PC-9 (cell line): ENCODE measurements around the gene GPC5. TPM values are rescaled to one million over a fixed set of nuclear protein-coding genes. Genes with fewer than 3 reads are reported as not detected.

ENCODE experiments used
- BruUV-seq: library from RNA; stranded (reverse); fragments of 400-500 nt; replicated peaks from 2 replicates; lab custom pipeline; 2021; lab: Mats Ljungman, UMichigan
- CTCF ChIA-PET: fragments of 300-600 bp; sonication (Branson Sonifier 250); formaldehyde crosslinking; loops from one replicate; lab custom pipeline; 2022; ENCODE audit warnings: antibody characterized with exemption; lab: Charles Lee
- POLR2A ChIA-PET: fragments of 300-600 bp; sonication (Branson Sonifier 250); formaldehyde crosslinking; loops from one replicate; lab custom pipeline; 2022; ENCODE audit warnings: antibody characterized with exemption; ENCODE audit not compliant: unreplicated experiment; lab: Charles Lee
- DNase-seq, 2 experiments: peaks; one replicate each; pipeline versions ENCODE4 v3.0.0 to v3.0.0-alpha.2; 2015 to 2022; ENCODE audit warnings: mixed read lengths in 1 of 2
- H2AFZ ChIP-seq: fragments of 200-600 bp; sonication (generic); 2 replicates; pipeline ENCODE4 v1.8.1; 2017; ENCODE audit warnings: antibody characterized with exemption
- H3F3A ChIP-seq: fragments of 200-600 bp; sonication (generic); 2 replicates; pipeline ENCODE4 v1.8.1; 2017; ENCODE audit warnings: antibody characterized with exemption, mild to moderate bottlenecking, low read depth; ENCODE audit not compliant: insufficient read depth
- H3K27ac ChIP-seq: fragments of 200-600 bp; sonication (generic); 2 replicates; pipeline ENCODE4 v1.6.1; 2016; ENCODE audit warnings: mixed run types
- H3K27me3 ChIP-seq: fragments of 200-600 bp; sonication (generic); 2 replicates; pipeline ENCODE4 v1.6.1; 2016; ENCODE audit warnings: low read depth, mixed run types; ENCODE audit not compliant: insufficient read depth
- H3K36me3 ChIP-seq: fragments of 200-600 bp; sonication (generic); 2 replicates; pipeline ENCODE4 v1.6.1; 2016; ENCODE audit warnings: low read depth, mixed run types
- H3K4me1 ChIP-seq: fragments of 200-600 bp; sonication (generic); replicated peaks from 2 replicates; pipeline ENCODE4 v1.6.1; 2016; ENCODE audit warnings: mixed run types; ENCODE audit not compliant: insufficient read depth
- H3K4me2 ChIP-seq: fragments of 200-600 bp; sonication (generic); 2 replicates; pipeline ENCODE4 v1.6.1; 2017; ENCODE audit warnings: mixed run types
- H3K4me3 ChIP-seq: fragments of 200-600 bp; sonication (generic); 2 replicates; pipeline ENCODE4 v1.6.1; 2016; ENCODE audit warnings: mixed run types
- H3K79me2 ChIP-seq: fragments of 200-600 bp; sonication (generic); 2 replicates; pipeline ENCODE4 v1.6.1; 2017; ENCODE audit warnings: low read depth, mixed run types
- H3K9me2 ChIP-seq: fragments of 200-600 bp; sonication (generic); 2 replicates; pipeline ENCODE4 v1.8.1; 2017; ENCODE audit warnings: mild to moderate bottlenecking; ENCODE audit not compliant: insufficient read depth
- H3K9me3 ChIP-seq: fragments of 200-600 bp; sonication (generic); 2 replicates; pipeline ENCODE4 v1.8.1; 2016; ENCODE audit warnings: low read depth; ENCODE audit not compliant: insufficient read depth
- H4K20me1 ChIP-seq: fragments of 200-600 bp; sonication (generic); 2 replicates; pipeline ENCODE4 v1.8.1; 2017; ENCODE audit not compliant: insufficient read depth
- CTCF ChIP-seq: fragments of 200-600 bp; sonication (generic); conservative IDR thresholded peaks from 2 replicates; pipeline ENCODE4 v1.6.1; 2017; ENCODE audit warnings: mixed run types, antibody characterized with exemption, mild to moderate bottlenecking, moderate library complexity
- EZH2 ChIP-seq: fragments of 200-600 bp; sonication (generic); IDR thresholded peaks from 2 replicates; pipeline ENCODE4 v1.8.0; 2017; ENCODE audit warnings: antibody characterized with exemption, low read depth
- intact Hi-C: fragments of 100-400 bp; cut with micrococcal nuclease; formaldehyde crosslinking; loops from one replicate; pipeline ENCODE4 v1.10.0; 2022; ENCODE audit not compliant: unreplicated experiment
- total RNA-seq: library from RNA; stranded (reverse); gene quantifications from 2 replicates; pipeline ENCODE4 v1.2.3, GENCODE V29; 2021

GPC5 gene
- total RNA-seq, 1 experiment from 2014 or later, result not detected

GRCh38 chr13:91739751-91740150 is 341.3 kb downstream of the GPC5 start:
- no TSS peak for BruUV-seq
- H4K20me1 ChIP-seq, result no peaks in the 10 kb centered on the region; the same call in 1 of the 2 replicates
- H3K27me3 ChIP-seq, result no peaks in the 10 kb centered on the region
- ChIA-PET POLR2A (no interaction called here), CTCF (interaction anchor here (0.6 kb wide), 1 partner anchor 693 kb away, joined by 7 read pairs; no protein-coding TSS in a partner anchor)
- H3K79me2 ChIP-seq, result no peaks in the 10 kb centered on the region
- TF ChIP-seq EZH2 (no peak), CTCF (no peak)
- H3F3A ChIP-seq, result no peaks in the 10 kb centered on the region
- H3K9me3 ChIP-seq, result no peaks in the 10 kb centered on the region
- H3K4me3 ChIP-seq, result no peak overlapping the region
- no peak for DNase-seq
- no peaks in the 10 kb centered on the region for H3K9me2 ChIP-seq
- intact Hi-C loops, result no loop called here
- H3K27ac ChIP-seq, result no peak overlapping the region
- no peaks in the 10 kb centered on the region for H3K4me1 ChIP-seq
- H3K36me3 ChIP-seq, result no peaks in the 10 kb centered on the region
- no peak overlapping the region for H3K4me2 ChIP-seq
- H2AFZ ChIP-seq, result no peak overlapping the region

- Histone ChIP-seq H3F3A (no peaks in the 10 kb centered on the region), H3K9me3 (no peaks in the 10 kb centered on the region), H3K27me3 (no peaks in the 10 kb centered on the region), H3K4me3 (no peak overlapping the region), H2AFZ (no peak overlapping the region), H3K4me1 (no peaks in the 10 kb centered on the region), H3K9me2 (no peaks in the 10 kb centered on the region), H3K79me2 (no peaks in the 10 kb centered on the region), H3K27ac (no peak overlapping the region), H3K4me2 (no peak overlapping the region), H3K36me3 (no peaks in the 10 kb centered on the region), H4K20me1 (no peaks in the 10 kb centered on the region; the same call in 1 of the 2 replicates)
- DNase-seq, result no peak
- no peak for TF ChIP-seq CTCF
- TF ChIP-seq EZH2, result no peak
- no TSS peak for BruUV-seq
- ChIA-PET CTCF (no interaction called here), POLR2A (no interaction called here)
- intact Hi-C loops, result no loop called here
These were observed 342.3 kb downstream of the GPC5 start for GRCh38 chr13:91740756-91741155.

GRCh38 chr13:91741925-91742324 is 343.5 kb downstream of the GPC5 start:
- Histone ChIP-seq H3K27ac (no peak overlapping the region), H3K36me3 (no peaks in the 10 kb centered on the region), H3K27me3 (no peaks in the 10 kb centered on the region), H3K4me3 (no peak overlapping the region), H4K20me1 (no peaks in the 10 kb centered on the region), H3K4me1 (no peaks in the 10 kb centered on the region), H3F3A (no peaks in the 10 kb centered on the region), H3K79me2 (no peaks in the 10 kb centered on the region), H3K4me2 (no peak overlapping the region), H2AFZ (no peak overlapping the region), H3K9me2 (no peaks in the 10 kb centered on the region), H3K9me3 (no peaks in the 10 kb centered on the region)
- TF ChIP-seq CTCF (no peak), EZH2 (no peak)
- ChIA-PET POLR2A (no interaction called here), CTCF (no interaction called here)
- intact Hi-C loops, result no loop called here
- no TSS peak for BruUV-seq
- no peak for DNase-seq
